Panc1 (cell line): ENCODE measurements around the gene STK11IP. TPM values are rescaled to one million over a fixed set of nuclear protein-coding genes. Genes with fewer than 3 reads are reported as not detected.

Source experiments
- ATAC-seq: fragments of 200-7000 bp; cut with Tn5 transposase; 2 replicates; pipeline ENCODE4 v1.9.1; 2020; ENCODE audit warnings: mild to moderate bottlenecking, moderate library complexity
- BruUV-seq: library from RNA; stranded (reverse); fragments of 400-500 nt; replicated peaks from 2 replicates; lab custom pipeline; 2021; lab: Mats Ljungman, UMichigan
- CTCF ChIA-PET: fragments of 300-600 bp; sonication (Branson Sonifier 250); formaldehyde crosslinking; loops from one replicate; lab custom pipeline; 2022; ENCODE audit warnings: antibody characterized with exemption; lab: Charles Lee
- POLR2A ChIA-PET: fragments of 300-600 bp; sonication (Branson Sonifier 250); formaldehyde crosslinking; loops from one replicate; lab custom pipeline; 2022; ENCODE audit warnings: antibody characterized with exemption; lab: Charles Lee
- DNase-seq: peaks from one replicate; pipeline ENCODE4 v3.0.0-alpha.2; 2010; ENCODE audit warnings: low read depth, low spot score
- H3K27ac ChIP-seq: 2 replicates; pipeline ENCODE4 v1.5.1; 2011; ENCODE audit warnings: mild to moderate bottlenecking, low read length, inconsistent platforms
- H3K27me3 ChIP-seq: fragments of 200-500 bp; sonication (Bioruptor generic); 2 replicates; pipeline ENCODE4 v1.6.0; 2014; ENCODE audit warnings: low read length, inconsistent platforms; ENCODE audit not compliant: control insufficient read depth, insufficient read depth
- H3K36me3 ChIP-seq: fragments of 200-500 bp; sonication (Bioruptor generic); 2 replicates; pipeline ENCODE4 v1.5.1; 2014; ENCODE audit warnings: inconsistent platforms, mild to moderate bottlenecking, low read length, moderate library complexity; ENCODE audit not compliant: control insufficient read depth, insufficient read depth
- H3K4me1 ChIP-seq: 2 replicates; pipeline ENCODE4 v1.5.1; 2011; ENCODE audit warnings: inconsistent platforms, mild to moderate bottlenecking, low read length, moderate library complexity; ENCODE audit not compliant: control insufficient read depth, insufficient read depth
- H3K4me3 ChIP-seq, 2 experiments: 2 replicates each; pipeline ENCODE4 v1.5.1; 2011 to 2012; ENCODE audit warnings: low read depth in 2 of 2, low read length in 2 of 2, mild to moderate bottlenecking in 2 of 2, inconsistent platforms in 1 of 2, moderate library complexity in 1 of 2
- H3K9me3 ChIP-seq: fragments of 200-500 bp; sonication (Bioruptor generic); 2 replicates; pipeline ENCODE4 v1.5.1; 2014; ENCODE audit warnings: low read depth, mild to moderate bottlenecking, inconsistent platforms, low read length, moderate library complexity; ENCODE audit not compliant: control insufficient read depth, insufficient read depth
- POLR2AphosphoS5 ChIP-seq: IDR thresholded peaks from 2 replicates; pipeline ENCODE4 v1.6.1; 2012; ENCODE audit warnings: mild to moderate bottlenecking, low read depth, low read length, moderate library complexity
- SIN3A ChIP-seq: IDR thresholded peaks from 2 replicates; pipeline ENCODE4 v1.6.1; 2012; ENCODE audit warnings: low read depth, mild to moderate bottlenecking, low read length, moderate library complexity, borderline replicate concordance; ENCODE audit not compliant: insufficient read depth
- TCF7L2 ChIP-seq: IDR thresholded peaks from 2 replicates; pipeline ENCODE4 v1.6.1; 2011; ENCODE audit warnings: mild to moderate bottlenecking, low read depth, low read length, inconsistent platforms
- in situ Hi-C: cut with HindIII; loops from 2 replicates; pipeline ENCODE4 v1.10.0; 2016; ENCODE audit warnings: low sequenced_read_pairs, low pct_unique_long_range_greater_than_20kb
- intact Hi-C: fragments of 100-400 bp; cut with micrococcal nuclease; formaldehyde crosslinking; loops from one replicate; pipeline ENCODE4 v1.10.0; 2022; ENCODE audit not compliant: unreplicated experiment
- total RNA-seq: library from RNA; stranded (reverse); gene quantifications from one replicate; pipeline ENCODE4 v1.2.1, GENCODE V29; 2021; ENCODE audit not compliant: unreplicated experiment
- TF ChIP-seq, protein P1 (sequence below), 2 experiments: IDR thresholded peaks; 2 replicates each; pipeline ENCODE4 v1.6.1; 2011 to 2012; ENCODE audit warnings: low read depth in 2 of 2, control low read depth in 1 of 2, low read length in 1 of 2, mild to moderate bottlenecking in 1 of 2, moderate library complexity in 1 of 2; ENCODE audit not compliant: insufficient read depth in 1 of 2
- TF ChIP-seq, protein P2 (sequence below): fragments of 450-650 bp; IDR thresholded peaks from 2 replicates; pipeline ENCODE4 v1.5.1; 2017; ENCODE audit warnings: mild to moderate bottlenecking

Gene STK11IP
- total RNA-seq, 1 experiment from 2014 or later: 48.2 TPM

DNA sequence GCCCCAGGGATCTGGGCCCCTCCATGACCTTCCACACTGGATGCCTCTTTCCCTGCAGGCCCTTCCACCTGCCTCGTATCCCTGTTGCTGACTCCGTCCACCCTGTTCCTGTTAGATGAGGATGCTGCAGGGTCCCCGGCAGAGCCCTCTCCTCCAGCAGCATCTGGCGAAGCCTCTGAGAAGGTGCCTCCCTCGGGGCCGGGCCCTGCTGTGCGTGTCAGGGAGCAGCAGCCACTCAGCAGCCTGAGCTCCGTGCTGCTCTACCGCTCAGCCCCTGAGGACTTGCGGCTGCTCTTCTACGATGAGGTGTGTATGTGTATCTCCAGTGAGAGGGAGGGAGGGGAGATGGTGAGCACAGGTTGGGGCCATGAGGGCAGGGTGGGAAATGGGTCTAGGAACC lies 17.4 kb downstream of the STK11IP start:
- no peaks in the 10 kb centered on the region for H3K36me3 ChIP-seq
- TF ChIP-seq, protein P1, sequence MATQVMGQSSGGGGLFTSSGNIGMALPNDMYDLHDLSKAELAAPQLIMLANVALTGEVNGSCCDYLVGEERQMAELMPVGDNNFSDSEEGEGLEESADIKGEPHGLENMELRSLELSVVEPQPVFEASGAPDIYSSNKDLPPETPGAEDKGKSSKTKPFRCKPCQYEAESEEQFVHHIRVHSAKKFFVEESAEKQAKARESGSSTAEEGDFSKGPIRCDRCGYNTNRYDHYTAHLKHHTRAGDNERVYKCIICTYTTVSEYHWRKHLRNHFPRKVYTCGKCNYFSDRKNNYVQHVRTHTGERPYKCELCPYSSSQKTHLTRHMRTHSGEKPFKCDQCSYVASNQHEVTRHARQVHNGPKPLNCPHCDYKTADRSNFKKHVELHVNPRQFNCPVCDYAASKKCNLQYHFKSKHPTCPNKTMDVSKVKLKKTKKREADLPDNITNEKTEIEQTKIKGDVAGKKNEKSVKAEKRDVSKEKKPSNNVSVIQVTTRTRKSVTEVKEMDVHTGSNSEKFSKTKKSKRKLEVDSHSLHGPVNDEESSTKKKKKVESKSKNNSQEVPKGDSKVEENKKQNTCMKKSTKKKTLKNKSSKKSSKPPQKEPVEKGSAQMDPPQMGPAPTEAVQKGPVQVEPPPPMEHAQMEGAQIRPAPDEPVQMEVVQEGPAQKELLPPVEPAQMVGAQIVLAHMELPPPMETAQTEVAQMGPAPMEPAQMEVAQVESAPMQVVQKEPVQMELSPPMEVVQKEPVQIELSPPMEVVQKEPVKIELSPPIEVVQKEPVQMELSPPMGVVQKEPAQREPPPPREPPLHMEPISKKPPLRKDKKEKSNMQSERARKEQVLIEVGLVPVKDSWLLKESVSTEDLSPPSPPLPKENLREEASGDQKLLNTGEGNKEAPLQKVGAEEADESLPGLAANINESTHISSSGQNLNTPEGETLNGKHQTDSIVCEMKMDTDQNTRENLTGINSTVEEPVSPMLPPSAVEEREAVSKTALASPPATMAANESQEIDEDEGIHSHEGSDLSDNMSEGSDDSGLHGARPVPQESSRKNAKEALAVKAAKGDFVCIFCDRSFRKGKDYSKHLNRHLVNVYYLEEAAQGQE (IDR thresholded peaks at IDR 0.05; ENCODE audit: insufficient read depth in 1 of 2, low read depth in 2 of 2, low read length in 1 of 2): no peak
- TF ChIP-seq, protein P2, sequence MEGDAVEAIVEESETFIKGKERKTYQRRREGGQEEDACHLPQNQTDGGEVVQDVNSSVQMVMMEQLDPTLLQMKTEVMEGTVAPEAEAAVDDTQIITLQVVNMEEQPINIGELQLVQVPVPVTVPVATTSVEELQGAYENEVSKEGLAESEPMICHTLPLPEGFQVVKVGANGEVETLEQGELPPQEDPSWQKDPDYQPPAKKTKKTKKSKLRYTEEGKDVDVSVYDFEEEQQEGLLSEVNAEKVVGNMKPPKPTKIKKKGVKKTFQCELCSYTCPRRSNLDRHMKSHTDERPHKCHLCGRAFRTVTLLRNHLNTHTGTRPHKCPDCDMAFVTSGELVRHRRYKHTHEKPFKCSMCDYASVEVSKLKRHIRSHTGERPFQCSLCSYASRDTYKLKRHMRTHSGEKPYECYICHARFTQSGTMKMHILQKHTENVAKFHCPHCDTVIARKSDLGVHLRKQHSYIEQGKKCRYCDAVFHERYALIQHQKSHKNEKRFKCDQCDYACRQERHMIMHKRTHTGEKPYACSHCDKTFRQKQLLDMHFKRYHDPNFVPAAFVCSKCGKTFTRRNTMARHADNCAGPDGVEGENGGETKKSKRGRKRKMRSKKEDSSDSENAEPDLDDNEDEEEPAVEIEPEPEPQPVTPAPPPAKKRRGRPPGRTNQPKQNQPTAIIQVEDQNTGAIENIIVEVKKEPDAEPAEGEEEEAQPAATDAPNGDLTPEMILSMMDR: no peak
- TF ChIP-seq POLR2AphosphoS5: no peak
- TF ChIP-seq SIN3A: no peak
- no peak for TF ChIP-seq TCF7L2
- no peak for DNase-seq
- in situ Hi-C loops: no loop called here
- no peaks in the 10 kb centered on the region for H3K9me3 ChIP-seq
- intact Hi-C loops: no loop called here
- CTCF ChIA-PET: no interaction called here
- H3K4me1 ChIP-seq: no peaks in the 10 kb centered on the region
- H3K27ac ChIP-seq: no peak overlapping the region
- H3K4me3 ChIP-seq: no peak overlapping the region
- no TSS peak for BruUV-seq
- POLR2A ChIA-PET: no interaction called here
- ATAC-seq: no peak
- no peaks in the 10 kb centered on the region for H3K27me3 ChIP-seq

DNA sequence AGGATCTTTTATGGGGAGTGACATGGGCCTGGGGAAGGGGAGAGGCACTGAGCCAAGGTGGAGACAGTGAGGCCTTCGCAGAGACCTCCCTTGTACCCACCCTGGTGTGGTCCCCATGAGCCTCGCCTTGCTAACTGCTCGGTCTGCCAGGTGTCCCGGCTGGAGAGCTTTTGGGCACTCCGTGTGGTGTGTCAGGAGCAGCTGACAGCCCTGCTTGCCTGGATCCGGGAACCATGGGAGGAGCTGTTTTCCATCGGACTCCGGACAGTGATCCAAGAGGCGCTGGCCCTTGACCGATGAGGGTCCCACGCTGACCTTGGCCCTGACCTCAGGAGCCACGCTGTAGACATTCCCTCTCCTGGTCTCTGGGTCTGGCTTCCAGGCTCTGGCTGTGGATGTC lies 18.2 kb downstream of the STK11IP start:
- CTCF ChIA-PET: no interaction called here
- Histone ChIP-seq H3K27ac (no peak overlapping the region), H3K27me3 (no peaks in the 10 kb centered on the region), H3K4me3 (no peak overlapping the region), H3K36me3 (no peaks in the 10 kb centered on the region), H3K4me1 (no peaks in the 10 kb centered on the region), H3K9me3 (no peaks in the 10 kb centered on the region)
- no peak for DNase-seq
- ATAC-seq: no peak
- intact Hi-C loops (no loop called here), in situ Hi-C loops (no loop called here)
- POLR2A ChIA-PET: no interaction called here
- no TSS peak for BruUV-seq
- TF ChIP-seq, protein P2: no peak
- TF ChIP-seq, protein P1 (IDR thresholded peaks at IDR 0.05; ENCODE audit: insufficient read depth in 1 of 2, low read depth in 2 of 2, low read length in 1 of 2): no peak
- no peak for TF ChIP-seq SIN3A
- no peak for TF ChIP-seq TCF7L2
- no peak for TF ChIP-seq POLR2AphosphoS5
